Erythroblast (primary cell): ENCODE data around the gene IMP4.

Experiments
- DNase-seq, 2 experiments: peaks; one replicate each; lab custom pipeline; 2025; lab: John Stamatoyannopoulos, UW
- GATA1 ChIP-seq: IDR thresholded peaks from 2 replicates; pipeline ENCODE4 v1.6.1; 2011; ENCODE audit warnings: low read depth, mild to moderate bottlenecking, control low read depth, low read length, moderate library complexity
- POLR2A ChIP-seq: IDR thresholded peaks from 2 replicates; pipeline ENCODE4 v1.6.1; 2011; ENCODE audit warnings: mild to moderate bottlenecking, low read length

Gene IMP4

DNA sequence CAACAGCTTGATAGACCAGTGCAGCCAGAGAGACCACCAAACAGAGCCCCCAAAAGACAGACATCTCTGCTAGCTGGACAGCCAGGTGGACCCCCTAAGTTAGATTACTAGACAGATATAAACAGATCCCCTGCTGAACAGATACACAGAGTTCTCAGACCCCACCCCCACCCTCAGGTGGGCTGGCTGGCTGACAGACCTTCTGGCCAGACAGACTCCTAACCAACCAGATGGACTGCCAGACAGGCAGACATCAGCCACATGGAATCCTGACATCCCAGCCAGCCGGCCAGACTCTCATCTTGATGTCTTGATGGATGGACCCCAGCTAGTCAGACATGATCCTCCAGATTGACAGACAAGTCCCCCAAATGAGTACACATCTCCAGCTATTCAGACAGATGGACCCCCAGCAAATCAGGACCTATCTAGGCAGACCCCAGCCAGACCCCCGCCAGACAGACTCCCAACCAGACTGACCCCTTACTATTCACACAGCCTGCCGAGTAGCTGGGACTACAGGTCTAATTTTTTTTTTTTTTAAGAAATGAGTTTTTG lies 31.2 kb downstream of the IMP4 start:
- TF ChIP-seq POLR2A = no peak
- TF ChIP-seq GATA1 = no peak
- DNase-seq = no peak

- TF ChIP-seq GATA1 (no peak), POLR2A (no peak)
- DNase-seq = no peak
Observed at GRCh38 chr2:130374587-130375290, 32.0 kb downstream of the IMP4 start.

DNA sequence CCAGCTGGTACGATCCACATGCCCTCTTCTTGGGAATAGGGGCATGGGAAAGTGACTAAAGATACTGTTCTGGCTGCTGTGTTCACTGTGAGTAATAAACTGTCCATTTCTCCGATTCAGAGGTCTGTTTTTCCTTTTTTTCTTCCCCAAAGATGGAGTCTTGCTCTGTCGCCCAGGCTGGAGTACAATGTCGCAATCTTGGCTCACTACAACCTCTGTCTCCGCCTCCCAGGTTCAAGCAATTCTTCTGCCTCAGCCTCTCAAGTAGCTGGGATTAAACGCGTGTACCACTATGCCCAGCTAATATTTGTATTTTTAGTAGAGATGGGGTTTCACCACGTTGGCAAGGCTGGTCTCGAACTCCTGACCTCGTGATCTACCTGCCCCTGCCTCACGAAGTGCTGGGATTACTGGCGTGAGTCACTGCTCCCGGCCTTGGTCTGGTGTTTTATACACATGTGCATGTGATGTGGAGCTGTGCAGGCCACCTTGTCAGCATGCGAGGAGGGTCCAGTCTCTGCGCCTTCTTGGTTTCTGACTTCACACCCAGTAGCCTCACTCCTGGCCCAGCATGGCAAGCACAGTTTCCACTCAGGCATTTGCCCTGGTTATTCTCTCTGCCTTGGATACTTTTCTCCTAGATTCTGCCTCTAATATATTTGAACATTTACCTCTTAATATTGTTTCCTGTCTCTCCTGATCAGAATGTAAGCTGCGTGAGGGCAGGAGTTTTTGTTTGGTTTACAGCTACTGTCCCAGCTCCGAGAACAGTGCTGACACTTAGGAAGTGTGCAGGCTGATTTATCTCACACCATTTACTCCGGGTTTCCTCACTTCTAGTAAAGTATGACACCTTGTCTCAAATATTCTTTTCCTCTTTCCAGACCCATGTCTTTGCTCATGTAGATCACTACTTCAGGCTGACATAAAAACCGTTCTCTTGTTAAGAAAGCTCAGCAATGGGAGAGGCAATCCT lies 32.9 kb downstream of the IMP4 start:
- DNase-seq = no peak
- TF ChIP-seq POLR2A (no peak), GATA1 (no peak)

DNA sequence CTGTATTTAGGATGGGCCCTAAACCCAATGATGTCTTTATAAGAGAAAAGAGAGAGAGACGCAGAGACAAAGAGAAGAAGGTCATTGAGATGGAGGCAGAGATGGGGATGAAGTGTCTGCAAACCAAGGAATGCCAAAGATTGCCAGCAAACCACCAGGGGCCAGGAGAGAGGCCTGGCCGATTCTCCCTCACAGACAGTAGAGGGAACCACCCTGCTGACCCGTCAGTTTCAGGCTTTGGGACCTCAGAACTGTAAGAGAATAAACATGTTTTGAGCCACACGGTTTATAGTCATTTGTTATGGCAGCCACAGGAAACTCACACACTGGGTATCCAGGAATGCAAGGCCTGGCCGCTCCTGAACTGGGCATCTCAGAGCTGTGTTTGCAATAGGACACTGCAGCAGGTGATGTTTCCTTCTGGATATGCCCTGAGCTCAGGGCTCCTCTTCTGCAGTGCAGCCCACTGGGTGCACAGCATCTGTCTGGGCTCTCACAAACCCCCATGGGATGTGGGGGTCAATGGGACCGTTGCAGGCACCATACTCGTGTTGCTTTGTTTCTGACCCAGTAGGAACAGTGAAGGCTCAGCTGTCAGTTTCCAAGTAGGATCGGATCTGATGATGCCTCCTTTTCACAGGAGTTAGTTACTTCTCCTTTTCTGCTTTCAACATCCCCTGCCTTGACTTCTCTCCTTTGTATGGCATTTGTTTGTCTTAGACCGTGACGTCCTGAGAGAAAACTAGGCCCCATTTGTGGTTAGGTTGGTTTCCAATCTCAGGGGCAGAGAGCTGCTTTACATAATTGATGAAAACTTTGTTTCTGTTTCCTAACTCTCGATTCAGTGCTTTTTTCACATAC lies 34.0 kb downstream of the IMP4 start:
- no peak for DNase-seq
- TF ChIP-seq POLR2A = no peak
- no peak for TF ChIP-seq GATA1

GRCh38 chr2:130377491-130377890 lies 34.8 kb downstream of the IMP4 start:
- no peak for DNase-seq
- TF ChIP-seq GATA1 (no peak), POLR2A (no peak)

- TF ChIP-seq GATA1 (no peak), POLR2A (no peak)
- DNase-seq = peak in 1 of 2 experiments; percentile 36
Observed at GRCh38 chr2:130378206-130378897, 35.7 kb downstream of the IMP4 start.

DNA sequence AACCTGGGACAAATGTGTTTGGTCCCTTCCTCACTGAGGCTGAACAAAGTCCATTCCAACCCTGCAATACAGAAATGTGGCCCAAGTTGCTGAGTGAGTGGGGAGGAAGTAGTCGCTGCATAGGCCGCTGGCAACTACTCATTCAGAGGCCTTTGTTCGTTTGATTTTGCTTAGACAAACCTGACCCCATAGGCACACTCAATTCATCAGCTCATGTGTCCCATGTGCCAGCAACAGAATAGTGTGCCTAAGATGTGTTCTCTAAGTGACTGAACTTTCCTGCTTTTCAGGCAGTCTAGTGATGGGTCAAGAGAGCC lies 36.2 kb downstream of the IMP4 start:
- DNase-seq = no peak
- TF ChIP-seq GATA1 (no peak), POLR2A (no peak)

- TF ChIP-seq GATA1 = no peak
- no peak for TF ChIP-seq POLR2A
- DNase-seq = peak; percentile 17 to 42
Observed at GRCh38 chr2:130380096-130380934, 37.6 kb downstream of the IMP4 start.

- DNase-seq = no peak
Observed at GRCh38 chr2:130381145-130381544, 38.4 kb downstream of the IMP4 start.

GRCh38 chr2:130381619-130382018 lies 38.9 kb downstream of the IMP4 start:
- TF ChIP-seq POLR2A = no peak
- TF ChIP-seq GATA1 = no peak
- no peak for DNase-seq

More at GRCh38 chr2:130381145-130381544, 38.4 kb downstream of the IMP4 start:
- TF ChIP-seq POLR2A (no peak), GATA1 (no peak)

DNA sequence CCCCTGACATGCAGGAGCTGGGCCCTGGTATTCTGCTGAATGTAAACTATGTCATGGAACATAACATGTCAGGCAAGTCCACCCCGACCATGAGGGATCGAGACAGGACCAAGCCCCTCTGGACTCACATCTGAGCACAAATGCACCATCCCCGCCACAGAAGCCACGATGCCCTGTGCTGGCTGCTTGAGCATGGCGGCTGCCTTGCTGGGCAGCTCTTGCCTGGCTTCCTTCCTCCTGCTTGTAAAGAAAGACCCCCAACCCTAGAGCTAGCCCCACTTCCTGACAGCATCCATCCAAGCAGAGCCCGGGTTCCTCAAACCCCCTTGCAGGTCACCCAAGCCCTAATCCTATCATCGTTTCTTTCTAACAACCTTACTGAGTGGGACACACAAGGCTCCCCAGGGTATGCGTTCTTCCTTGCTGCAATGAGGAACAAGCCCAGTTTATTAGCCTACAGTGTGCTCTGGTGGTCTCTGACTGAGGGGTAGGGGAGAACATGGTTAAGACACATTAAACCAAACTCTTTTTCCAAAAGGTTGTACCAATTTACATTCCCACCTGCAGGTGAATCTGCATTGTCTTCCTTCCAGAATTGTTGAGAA lies 39.7 kb downstream of the IMP4 start:
- DNase-seq = no peak
- TF ChIP-seq GATA1 = no peak

DNA sequence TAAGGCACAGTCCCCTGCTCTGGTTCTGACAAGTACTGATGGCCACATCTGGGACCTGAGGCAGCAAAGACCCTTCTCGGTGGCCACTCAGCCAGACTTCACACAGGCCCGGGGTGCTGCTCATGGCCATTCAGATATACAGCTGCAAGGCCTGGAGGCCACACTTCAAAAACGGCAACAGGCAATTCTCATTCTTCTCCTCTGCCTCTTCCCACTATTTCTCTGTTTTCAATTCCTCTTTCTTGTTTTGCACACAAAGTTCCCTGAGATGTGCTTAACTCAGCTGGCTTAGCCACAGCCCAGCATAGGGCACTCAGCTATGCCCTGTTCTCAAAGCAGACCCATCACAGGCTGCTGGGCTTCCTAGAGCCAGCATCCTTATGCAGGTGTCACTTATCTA lies 43.0 kb downstream of the IMP4 start:
- TF ChIP-seq GATA1 (no peak), POLR2A (no peak)
- DNase-seq = no peak

DNA sequence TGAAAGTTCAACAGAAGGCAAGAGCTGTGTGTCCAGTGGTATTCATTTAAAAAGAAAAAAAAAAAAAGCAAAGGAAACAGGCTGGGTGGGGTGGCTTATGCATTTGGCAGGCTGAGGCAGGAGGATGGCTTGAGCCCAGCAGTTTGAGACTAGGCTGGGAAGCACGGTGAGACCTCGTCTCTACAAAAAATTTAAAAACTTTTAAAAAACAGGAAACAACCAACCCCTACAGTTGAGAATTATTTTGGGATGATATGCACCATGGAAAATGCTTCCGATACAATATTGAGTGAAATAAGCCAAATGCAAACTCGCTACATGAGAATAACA lies 44.3 kb downstream of the IMP4 start:
- DNase-seq = no peak
- TF ChIP-seq GATA1 = no peak
- TF ChIP-seq POLR2A = no peak
